Neural crest cell (in vitro differentiated cells): ENCODE data around the gene NSUN2. TPM values are rescaled to one million over a fixed set of nuclear protein-coding genes. Genes with fewer than 3 reads are reported as not detected.

ENCODE experiments used
- DNase-seq: peaks from one replicate; pipeline ENCODE4 v3.0.0; 2021; ENCODE audit warnings: low read depth, mixed read lengths, low spot score
- H3K27ac Mint-ChIP-seq: one replicate; pipeline ENCODE4 v1.8.0; 2021; ENCODE audit warnings: mild to moderate bottlenecking, mixed read lengths; ENCODE audit not compliant: unreplicated experiment
- H3K27me3 Mint-ChIP-seq: 2 replicates; pipeline ENCODE4 v1.8.0; 2021; ENCODE audit warnings: low read depth, mild to moderate bottlenecking, mixed read lengths
- H3K36me3 Mint-ChIP-seq: 2 replicates; pipeline ENCODE4 v1.8.0; 2021; ENCODE audit warnings: low read depth, mild to moderate bottlenecking, mixed read lengths
- H3K4me1 Mint-ChIP-seq: 2 replicates; pipeline ENCODE4 v1.8.0; 2021; ENCODE audit warnings: mixed read lengths
- H3K4me3 Mint-ChIP-seq: one replicate; pipeline ENCODE4 v1.8.0; 2021; ENCODE audit warnings: mild to moderate bottlenecking, mixed read lengths
- H3K9me3 Mint-ChIP-seq: 2 replicates; pipeline ENCODE4 v1.8.0; 2021; ENCODE audit warnings: mixed read lengths
- total RNA-seq: library from RNA; stranded (reverse); gene quantifications from 2 replicates; pipeline ENCODE4 v1.2.1, GENCODE V29; 2021
- TF ChIP-seq, protein P1 (sequence below): fragments of 200-600 bp; sonication (generic); conservative IDR thresholded peaks from 2 replicates; pipeline ENCODE4 v1.5.0; 2021; ENCODE audit warnings: antibody characterized with exemption, mild to moderate bottlenecking

Gene NSUN2
- total RNA-seq, 1 donor from 2014 or later, result 76.9 TPM

DNA sequence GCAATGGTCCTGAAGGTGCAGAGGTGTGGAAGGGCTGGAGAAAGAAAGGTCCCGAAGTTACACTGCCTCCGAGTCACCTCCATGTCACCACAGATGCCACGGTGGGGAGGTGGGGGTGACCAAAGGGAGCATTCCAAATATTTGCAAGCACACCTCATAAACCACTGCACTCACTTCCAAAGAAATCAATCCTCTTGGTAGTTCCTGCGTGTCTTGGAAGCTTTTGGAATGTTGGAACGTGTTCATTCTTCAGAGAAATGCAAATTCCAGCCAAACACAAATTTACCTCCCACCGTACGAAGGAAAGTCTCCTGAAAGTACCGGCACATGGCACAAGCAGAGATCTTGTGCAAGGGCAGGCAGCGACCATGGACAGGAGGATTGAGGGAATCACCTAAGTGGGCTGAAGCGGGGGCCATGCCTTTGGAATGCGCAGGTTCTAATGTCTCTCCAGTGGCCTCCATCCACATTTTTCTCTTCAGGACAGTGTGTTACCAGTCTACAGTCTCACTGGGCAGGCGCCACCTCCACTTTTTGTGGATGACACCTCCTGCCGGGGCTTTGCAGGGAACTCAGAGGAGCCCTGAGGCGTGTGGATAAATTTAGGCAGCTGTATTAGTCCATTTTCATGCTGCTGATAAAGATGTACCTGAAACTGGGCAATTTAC, 54.0 kb downstream of the NSUN2 start:
- Mint-ChIP-seq H3K4me1 (peaks cover 1% of the 10 kb centered on the region), H3K36me3 (no peaks in the 10 kb centered on the region), H3K27ac (no peak overlapping the region), H3K9me3 (no peaks in the 10 kb centered on the region), H3K27me3 (peaks cover 60% of the 10 kb centered on the region), H3K4me3 (no peak overlapping the region)
- DNase-seq, result no peak
- TF ChIP-seq, protein P1, sequence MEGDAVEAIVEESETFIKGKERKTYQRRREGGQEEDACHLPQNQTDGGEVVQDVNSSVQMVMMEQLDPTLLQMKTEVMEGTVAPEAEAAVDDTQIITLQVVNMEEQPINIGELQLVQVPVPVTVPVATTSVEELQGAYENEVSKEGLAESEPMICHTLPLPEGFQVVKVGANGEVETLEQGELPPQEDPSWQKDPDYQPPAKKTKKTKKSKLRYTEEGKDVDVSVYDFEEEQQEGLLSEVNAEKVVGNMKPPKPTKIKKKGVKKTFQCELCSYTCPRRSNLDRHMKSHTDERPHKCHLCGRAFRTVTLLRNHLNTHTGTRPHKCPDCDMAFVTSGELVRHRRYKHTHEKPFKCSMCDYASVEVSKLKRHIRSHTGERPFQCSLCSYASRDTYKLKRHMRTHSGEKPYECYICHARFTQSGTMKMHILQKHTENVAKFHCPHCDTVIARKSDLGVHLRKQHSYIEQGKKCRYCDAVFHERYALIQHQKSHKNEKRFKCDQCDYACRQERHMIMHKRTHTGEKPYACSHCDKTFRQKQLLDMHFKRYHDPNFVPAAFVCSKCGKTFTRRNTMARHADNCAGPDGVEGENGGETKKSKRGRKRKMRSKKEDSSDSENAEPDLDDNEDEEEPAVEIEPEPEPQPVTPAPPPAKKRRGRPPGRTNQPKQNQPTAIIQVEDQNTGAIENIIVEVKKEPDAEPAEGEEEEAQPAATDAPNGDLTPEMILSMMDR, result no peak

DNA sequence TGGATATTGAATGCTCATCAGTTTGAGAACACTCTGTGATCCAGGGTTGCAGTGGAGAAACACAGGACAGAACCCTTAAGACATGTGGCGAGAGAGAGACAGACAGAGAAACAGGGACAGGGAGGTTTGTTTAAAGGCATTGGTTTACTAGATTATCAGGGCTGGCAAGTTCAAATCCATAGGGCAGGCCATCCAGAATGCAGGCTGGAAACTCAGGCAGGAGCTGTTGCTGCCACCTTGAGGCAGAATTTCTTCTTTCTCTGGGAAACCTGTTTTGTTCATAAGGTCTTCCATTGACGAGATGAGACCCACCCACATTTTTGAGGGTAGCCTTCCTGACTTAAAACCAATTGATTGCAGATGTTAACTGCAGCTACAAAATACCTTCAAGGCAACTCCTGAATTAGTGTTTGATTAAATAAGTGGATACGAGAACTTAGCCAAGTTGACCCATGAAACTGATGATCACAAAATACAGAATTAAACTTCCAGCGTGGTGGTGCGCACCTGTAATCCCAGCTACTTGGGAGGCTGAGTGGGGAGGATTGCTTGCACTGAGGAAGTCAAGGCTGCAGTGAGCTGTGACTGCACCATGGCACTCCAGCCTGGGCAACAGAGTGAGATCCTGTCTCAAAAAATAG, 55.9 kb downstream of the NSUN2 start:
- Mint-ChIP-seq H3K36me3 (no peaks in the 10 kb centered on the region), H3K4me3 (no peak overlapping the region), H3K9me3 (no peaks in the 10 kb centered on the region), H3K27me3 (peaks cover 53% of the 10 kb centered on the region), H3K27ac (no peak overlapping the region), H3K4me1 (no peaks in the 10 kb centered on the region)
- DNase-seq, result peak; percentile 18
- TF ChIP-seq, protein P1, result peak; percentile 71

DNA sequence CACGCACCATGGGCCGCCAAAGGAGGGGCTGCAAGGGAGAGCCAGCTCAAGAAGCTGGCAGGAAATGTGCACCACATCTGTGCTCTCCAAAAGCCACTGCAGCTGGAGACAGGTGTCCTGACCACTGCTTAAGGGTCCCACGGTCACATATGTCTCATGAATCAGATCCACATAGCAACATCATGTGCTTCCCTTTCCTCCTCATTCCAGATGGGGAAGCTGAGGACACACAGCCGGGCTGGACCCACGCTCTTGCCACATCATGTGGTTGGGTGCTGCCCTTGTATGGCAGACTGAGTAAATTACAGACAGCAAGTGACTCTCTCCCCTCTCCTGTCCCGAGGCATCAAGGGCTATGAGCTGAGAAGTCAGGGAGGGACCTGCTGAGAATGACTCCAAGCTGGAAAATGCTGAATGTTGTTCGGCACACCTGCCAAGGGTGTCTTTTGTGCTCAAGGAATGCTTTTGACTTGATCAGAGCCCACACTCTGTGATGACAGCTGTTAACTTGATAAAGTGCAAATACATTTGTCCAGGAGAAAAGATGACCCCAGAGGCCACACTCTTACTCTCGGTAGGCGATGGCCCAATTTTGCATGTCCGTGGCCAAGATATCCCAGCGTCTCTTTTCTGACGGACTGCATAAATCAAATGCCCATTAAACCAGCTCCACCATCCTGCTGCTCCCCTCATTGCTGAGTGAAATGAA, 58.2 kb downstream of the NSUN2 start:
- Mint-ChIP-seq H3K27ac (no peak overlapping the region), H3K4me1 (no peaks in the 10 kb centered on the region), H3K4me3 (no peak overlapping the region), H3K36me3 (no peaks in the 10 kb centered on the region), H3K9me3 (no peaks in the 10 kb centered on the region), H3K27me3 (peaks cover 37% of the 10 kb centered on the region)
- TF ChIP-seq, protein P1, result no peak
- no peak for DNase-seq

DNA sequence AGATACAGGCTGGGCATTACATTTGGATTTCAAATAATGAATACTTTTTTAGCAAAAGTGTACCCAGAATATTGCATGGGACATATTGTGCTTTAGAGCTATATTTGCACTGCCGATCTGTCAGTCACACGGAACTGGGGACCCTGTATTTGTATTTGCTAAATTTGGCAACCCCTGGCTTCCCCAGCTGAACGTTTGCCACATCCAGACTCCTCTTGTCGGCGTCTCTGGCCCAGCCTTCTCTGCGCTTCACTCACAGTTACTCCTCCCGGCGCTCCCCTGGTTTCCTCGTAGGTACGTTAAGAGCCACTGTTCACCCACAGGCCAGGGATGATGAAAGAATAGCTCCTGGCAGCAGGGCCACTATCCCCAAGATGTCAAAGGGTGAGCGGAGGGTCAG, 58.7 kb downstream of the NSUN2 start:
- peaks cover 34% of the 10 kb centered on the region for H3K27me3 Mint-ChIP-seq
- H3K4me3 Mint-ChIP-seq, result no peak overlapping the region
- DNase-seq, result no peak
- H3K27ac Mint-ChIP-seq, result no peak overlapping the region
- TF ChIP-seq, protein P1, result no peak
- no peaks in the 10 kb centered on the region for H3K9me3 Mint-ChIP-seq
- no peaks in the 10 kb centered on the region for H3K4me1 Mint-ChIP-seq
- no peaks in the 10 kb centered on the region for H3K36me3 Mint-ChIP-seq

DNA sequence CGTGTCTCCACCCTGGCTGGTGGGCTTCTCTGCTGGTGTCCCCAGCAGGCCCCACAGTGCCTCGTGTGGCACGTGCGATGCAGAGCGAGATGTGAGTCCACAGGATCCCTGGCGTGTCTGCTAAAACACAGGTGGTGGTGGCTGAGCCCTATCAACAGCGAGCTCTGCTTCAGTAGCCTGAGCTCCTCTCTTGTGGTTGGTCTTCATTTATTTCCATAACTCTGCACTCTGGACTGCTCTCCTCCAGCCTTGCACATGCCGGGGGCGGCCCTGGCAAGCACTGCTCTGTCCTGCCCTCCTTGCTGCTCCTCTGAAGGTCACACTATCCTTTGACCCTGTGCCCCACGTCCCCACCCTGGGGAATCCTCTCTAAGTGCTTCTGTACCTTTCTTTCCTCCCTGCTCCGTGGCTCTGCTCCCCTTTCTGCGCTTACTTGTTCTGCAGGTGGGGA, 59.2 kb downstream of the NSUN2 start:
- Mint-ChIP-seq H3K36me3 (no peaks in the 10 kb centered on the region), H3K27ac (no peak overlapping the region), H3K4me3 (no peak overlapping the region), H3K27me3 (peaks cover 31% of the 10 kb centered on the region), H3K9me3 (no peaks in the 10 kb centered on the region), H3K4me1 (no peaks in the 10 kb centered on the region)
- no peak for DNase-seq
- TF ChIP-seq, protein P1, result no peak
